HL-60 (cell line): Measurements from ENCODE around the gene ZAP70.
A peak's percentile ranks its signal among the peaks of the same experiment; 100 is the strongest.
"Not testable (repeated sequence)": the region's sequence is repeated elsewhere in the genome, so short reads cannot be mapped to it uniquely, and the experiment has no call there.

Source experiments
- DNase-seq, 2 experiments: peaks; one replicate each; pipeline ENCODE4 v3.0.0-alpha.2; 2010 to 2020; ENCODE audit warnings: low read depth in 1 of 2, low spot score in 1 of 2
- H3K27ac ChIP-seq: fragments of 250-450 bp; sonication (Bioruptor Pico); replicated peaks from 2 replicates; pipeline ENCODE4 v1.5.1; 2020; ENCODE audit warnings: mild to moderate bottlenecking, moderate library complexity
- H3K27me3 ChIP-seq: fragments of 250-450 bp; sonication (Bioruptor Pico); 2 replicates; pipeline ENCODE4 v1.5.1; 2021; ENCODE audit warnings: mild to moderate bottlenecking, moderate library complexity; ENCODE audit not compliant: insufficient read depth, poor library complexity, severe bottlenecking
- H3K4me3 ChIP-seq: replicated peaks from 2 replicates; pipeline ENCODE4 v1.5.1; 2011; ENCODE audit warnings: mild to moderate bottlenecking, control low read depth, low read length; ENCODE audit not compliant: insufficient read depth
- CTCF ChIP-seq: IDR thresholded peaks from one replicate; pipeline ENCODE4 v1.5.1; 2011; ENCODE audit warnings: low read length, control low read depth, inconsistent platforms; ENCODE audit not compliant: insufficient read depth
- GABPA ChIP-seq: IDR thresholded peaks from 2 replicates; pipeline ENCODE4 v1.6.1; 2012; ENCODE audit warnings: low read depth
- POLR2AphosphoS5 ChIP-seq: IDR thresholded peaks from 2 replicates; pipeline ENCODE4 v1.6.1; 2012; ENCODE audit warnings: low read depth
- SPI1 ChIP-seq: IDR thresholded peaks from 2 replicates; pipeline ENCODE4 v1.6.1; 2012; ENCODE audit warnings: low read depth, mild to moderate bottlenecking, borderline replicate concordance
- TF ChIP-seq, protein P1 (sequence below): IDR thresholded peaks from 2 replicates; pipeline ENCODE4 v1.6.1; 2012; ENCODE audit warnings: low read depth; ENCODE audit not compliant: insufficient replicate concordance

Gene ZAP70

DNA sequence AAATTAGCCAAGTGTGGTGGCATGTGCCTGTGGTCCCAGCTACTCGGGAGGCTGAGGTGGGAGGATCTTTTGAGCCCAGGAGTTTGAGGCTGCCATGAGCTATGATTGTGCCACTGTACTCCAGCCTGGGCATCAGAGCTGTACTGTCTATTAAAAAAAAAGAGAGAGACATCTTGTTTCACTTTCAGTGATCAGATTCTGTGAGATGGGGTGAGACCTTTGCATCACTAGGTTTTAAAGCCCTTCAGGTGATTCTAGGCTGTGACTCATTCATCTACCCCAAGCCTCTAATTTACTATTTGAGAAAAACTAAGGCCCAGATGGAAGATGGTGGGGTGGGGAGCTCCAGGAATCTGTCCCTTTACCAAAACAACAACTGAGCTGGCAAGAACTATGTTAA, 36.8 kb upstream of the ZAP70 start:
- TF ChIP-seq, protein P1, sequence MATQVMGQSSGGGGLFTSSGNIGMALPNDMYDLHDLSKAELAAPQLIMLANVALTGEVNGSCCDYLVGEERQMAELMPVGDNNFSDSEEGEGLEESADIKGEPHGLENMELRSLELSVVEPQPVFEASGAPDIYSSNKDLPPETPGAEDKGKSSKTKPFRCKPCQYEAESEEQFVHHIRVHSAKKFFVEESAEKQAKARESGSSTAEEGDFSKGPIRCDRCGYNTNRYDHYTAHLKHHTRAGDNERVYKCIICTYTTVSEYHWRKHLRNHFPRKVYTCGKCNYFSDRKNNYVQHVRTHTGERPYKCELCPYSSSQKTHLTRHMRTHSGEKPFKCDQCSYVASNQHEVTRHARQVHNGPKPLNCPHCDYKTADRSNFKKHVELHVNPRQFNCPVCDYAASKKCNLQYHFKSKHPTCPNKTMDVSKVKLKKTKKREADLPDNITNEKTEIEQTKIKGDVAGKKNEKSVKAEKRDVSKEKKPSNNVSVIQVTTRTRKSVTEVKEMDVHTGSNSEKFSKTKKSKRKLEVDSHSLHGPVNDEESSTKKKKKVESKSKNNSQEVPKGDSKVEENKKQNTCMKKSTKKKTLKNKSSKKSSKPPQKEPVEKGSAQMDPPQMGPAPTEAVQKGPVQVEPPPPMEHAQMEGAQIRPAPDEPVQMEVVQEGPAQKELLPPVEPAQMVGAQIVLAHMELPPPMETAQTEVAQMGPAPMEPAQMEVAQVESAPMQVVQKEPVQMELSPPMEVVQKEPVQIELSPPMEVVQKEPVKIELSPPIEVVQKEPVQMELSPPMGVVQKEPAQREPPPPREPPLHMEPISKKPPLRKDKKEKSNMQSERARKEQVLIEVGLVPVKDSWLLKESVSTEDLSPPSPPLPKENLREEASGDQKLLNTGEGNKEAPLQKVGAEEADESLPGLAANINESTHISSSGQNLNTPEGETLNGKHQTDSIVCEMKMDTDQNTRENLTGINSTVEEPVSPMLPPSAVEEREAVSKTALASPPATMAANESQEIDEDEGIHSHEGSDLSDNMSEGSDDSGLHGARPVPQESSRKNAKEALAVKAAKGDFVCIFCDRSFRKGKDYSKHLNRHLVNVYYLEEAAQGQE: no peak
- TF ChIP-seq SPI1 (no peak), GABPA (no peak), POLR2AphosphoS5 (no peak), CTCF (no peak)
- H3K27me3 ChIP-seq: no peaks in the 10 kb centered on the region

DNA sequence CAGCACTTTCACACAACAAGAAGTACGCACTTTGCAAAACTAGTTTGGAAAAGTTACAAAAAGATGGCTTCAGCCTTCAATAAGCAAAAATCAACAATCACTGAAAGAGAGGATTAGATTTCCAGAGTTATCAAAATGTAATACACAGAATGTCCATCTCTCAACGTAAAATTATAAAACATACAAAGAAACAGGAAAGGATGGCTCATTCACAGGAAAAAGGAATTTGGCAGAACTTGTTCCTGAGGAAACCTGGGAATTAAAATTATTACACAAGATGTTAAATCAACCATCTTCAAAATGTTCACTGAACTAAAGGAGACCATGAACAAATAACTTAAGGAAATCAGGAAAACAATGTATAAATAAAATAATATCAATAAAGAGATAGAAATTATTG, 35.9 kb upstream of the ZAP70 start:
- no peak for DNase-seq
- no peak overlapping the region for H3K4me3 ChIP-seq
- TF ChIP-seq CTCF (no peak), POLR2AphosphoS5 (no peak), SPI1 (no peak), GABPA (no peak)
- TF ChIP-seq, protein P1: no peak
- no peaks in the 10 kb centered on the region for H3K27me3 ChIP-seq
- no peak overlapping the region for H3K27ac ChIP-seq

More for the DNA sequence above, 36.8 kb upstream of the ZAP70 start:
- Histone ChIP-seq H3K4me3 (no peak overlapping the region), H3K27ac (no peak overlapping the region)
- no peak for DNase-seq

GRCh38 chr2:97678298-97678697, 35.1 kb upstream of the ZAP70 start:
- no peaks in the 10 kb centered on the region for H3K27me3 ChIP-seq
- TF ChIP-seq POLR2AphosphoS5 (no peak), GABPA (no peak), SPI1 (no peak), CTCF (no peak)
- TF ChIP-seq, protein P1: no peak
- peak overlapping the region; percentile 25; the same call in 1 of the 2 replicates for H3K27ac ChIP-seq
- peak in 1 of 2 experiments; percentile 25 for DNase-seq
- no peak overlapping the region for H3K4me3 ChIP-seq

DNA sequence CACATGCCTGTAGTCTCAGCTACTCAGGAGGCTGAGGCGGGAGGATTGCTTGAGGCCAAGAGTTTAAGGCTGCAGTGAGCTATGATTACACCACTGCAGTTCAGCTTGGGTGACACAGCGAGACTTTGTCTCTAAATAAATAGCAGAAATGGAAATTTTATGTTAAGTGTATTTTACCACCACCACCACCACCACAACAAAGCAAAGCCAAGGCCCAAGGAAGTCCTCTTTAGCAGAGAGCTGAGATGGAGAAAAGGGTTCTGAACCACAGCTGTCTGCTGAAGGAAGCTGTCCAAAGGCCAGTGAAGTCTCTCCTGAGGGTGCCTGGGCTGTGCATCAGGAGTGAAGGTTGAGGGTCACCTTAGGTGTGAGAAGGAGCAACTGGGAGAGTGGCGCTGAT, 26.1 kb upstream of the ZAP70 start:
- not testable (repeated sequence) for H3K27ac ChIP-seq, H3K27me3 ChIP-seq, H3K4me3 ChIP-seq, DNase-seq
